Liver (tissue), 9 donors: ENCODE data around the gene USP15. TPM values are rescaled to one million over a fixed set of nuclear protein-coding genes. Genes with fewer than 3 reads are reported as not detected.

Experiments used
- DNase-seq: peaks from one replicate; pipeline ENCODE4 v3.0.0-alpha.2; 2017; ENCODE audit warnings: low spot score
- H3K27ac ChIP-seq, 2 donors: one replicate each; pipeline ENCODE4 v1.7.0; 2013; ENCODE audit warnings: inconsistent platforms in 2 of 2, low read length in 2 of 2, control low read depth in 1 of 2, low read depth in 1 of 2, mild to moderate bottlenecking in 1 of 2
- H3K27me3 ChIP-seq, 4 donors: one replicate each; pipeline versions ENCODE4 v1.6.1 to v1.7.0; 2013; ENCODE audit warnings: low read length in 3 of 4, inconsistent platforms in 1 of 4, mild to moderate bottlenecking in 1 of 4, moderate library complexity in 1 of 4; ENCODE audit not compliant: control insufficient read depth in 4 of 4, insufficient read depth in 4 of 4
- H3K36me3 ChIP-seq, 4 donors: one replicate each; pipeline versions ENCODE4 v1.6.1 to v1.7.0; 2013; ENCODE audit warnings: low read length in 3 of 4, mild to moderate bottlenecking in 3 of 4, low read depth in 1 of 4, moderate library complexity in 1 of 4; ENCODE audit not compliant: control insufficient read depth in 4 of 4, insufficient read depth in 3 of 4
- H3K4me1 ChIP-seq, 4 donors: one replicate each; pipeline versions ENCODE4 v1.6.1 to v1.7.0; 2013; ENCODE audit warnings: low read length in 3 of 4, mild to moderate bottlenecking in 3 of 4, moderate library complexity in 1 of 4; ENCODE audit not compliant: control insufficient read depth in 4 of 4, insufficient read depth in 4 of 4
- H3K4me3 ChIP-seq, 3 donors: one replicate each; pipeline versions ENCODE4 v1.6.1 to v1.7.0; 2013; ENCODE audit warnings: low read length in 3 of 3, control low read depth in 1 of 3, low read depth in 1 of 3, mild to moderate bottlenecking in 1 of 3
- H3K9ac ChIP-seq, 2 donors: one replicate each; pipeline ENCODE4 v1.7.0; 2013; ENCODE audit warnings: low read length in 2 of 2, mild to moderate bottlenecking in 2 of 2, moderate library complexity in 2 of 2, control low read depth in 1 of 2, low read depth in 1 of 2
- H3K9me3 ChIP-seq, 4 donors: one replicate each; pipeline versions ENCODE4 v1.6.1 to v1.7.0; 2013; ENCODE audit warnings: low read length in 3 of 4; ENCODE audit not compliant: control insufficient read depth in 4 of 4
- CTCF ChIP-seq: fragments of 150-350 bp; IDR thresholded peaks from 2 replicates; pipeline ENCODE4 v1.5.1; 2017; ENCODE audit warnings: improper control_type of control experiment, low read depth, low read length; ENCODE audit not compliant: missing input control
- EGR1 ChIP-seq, 2 donors: IDR thresholded peaks; 2 replicates each; pipeline ENCODE4 v1.6.1; 2016 to 2018; ENCODE audit warnings: antibody characterized with exemption in 2 of 2, low read depth in 2 of 2
- FOXA1 ChIP-seq: IDR thresholded peaks from 2 replicates; pipeline ENCODE4 v1.6.1; 2016; ENCODE audit warnings: antibody characterized with exemption
- HNF4A ChIP-seq, 2 donors: conservative IDR thresholded peaks; 2 replicates each; pipeline ENCODE4 v1.6.1; 2016; ENCODE audit warnings: antibody characterized with exemption in 2 of 2, mild to moderate bottlenecking in 2 of 2
- HNF4G ChIP-seq: IDR thresholded peaks from 2 replicates; pipeline ENCODE4 v1.6.1; 2016; ENCODE audit warnings: antibody characterized with exemption
- JUND ChIP-seq, 2 donors: IDR thresholded peaks; 2 replicates each; pipeline ENCODE4 v1.6.1; 2016; ENCODE audit warnings: antibody characterized with exemption in 2 of 2
- MAX ChIP-seq: IDR thresholded peaks from 2 replicates; pipeline ENCODE4 v1.6.1; 2016; ENCODE audit warnings: antibody characterized with exemption
- NR2F2 ChIP-seq: IDR thresholded peaks from 2 replicates; pipeline ENCODE4 v1.6.1; 2016; ENCODE audit warnings: antibody characterized with exemption
- RAD21 ChIP-seq, 2 donors: IDR thresholded peaks; 2 replicates each; pipeline ENCODE4 v1.6.1; 2016; ENCODE audit warnings: antibody characterized with exemption in 2 of 2, mild to moderate bottlenecking in 2 of 2
- RXRA ChIP-seq, 2 donors: IDR thresholded peaks; 2 replicates each; pipeline ENCODE4 v1.6.1; 2017 to 2018; ENCODE audit warnings: antibody characterized with exemption in 2 of 2, mild to moderate bottlenecking in 1 of 2
- TAF1 ChIP-seq: conservative IDR thresholded peaks from 2 replicates; pipeline ENCODE4 v1.6.1; 2016; ENCODE audit warnings: antibody characterized with exemption, mild to moderate bottlenecking
- YY1 ChIP-seq: IDR thresholded peaks from 2 replicates; pipeline ENCODE4 v1.6.1; 2016; ENCODE audit warnings: antibody characterized with exemption, mild to moderate bottlenecking
- ZBTB33 ChIP-seq: IDR thresholded peaks from 2 replicates; pipeline ENCODE4 v1.6.1; 2016; ENCODE audit warnings: antibody characterized with exemption
- WGBS: extraction: QIAGEN DNeasy Blood & Tissue Kit; methylation state at CpG from one replicate; pipeline ENCODE4 v1.1.7; 2013; 5-methylcytosine and 5-hydroxymethylcytosine counted together
- polyA plus RNA-seq, 2 donors: library from polyadenylated mRNA; stranded (reverse) in 1 of 2; unstranded in 1 of 2; fragments of 200-250 nt in 1 of 2; fragments of >200 nt in 1 of 2; fragmentation: Nextera tagmentation in 1 of 2; extraction: Ambion mirVana in 1 of 2; gene quantifications; one replicate each; pipeline versions ENCODE4 v1.2.1 to v1.2.3, GENCODE V29; 2013 to 2015
- total RNA-seq, 2 donors: library from RNA; depleted of rRNA; stranded (reverse); fragments of >200 nt; gene quantifications; one replicate each; pipeline ENCODE4 v1.2.3, GENCODE V29; 2014
- donor health status: healthy.
- donor health status: healthy.
- donor health status: healthy.
- donor health status: healthy.
- donor health status: healthy.

USP15 gene
- total and polyA plus RNA-seq, 4 donors: 16.6 to 188 (median 56.5) TPM

GRCh38 chr12:62248873-62249272 is 11.3 kb upstream of the USP15 start:
- 82% methylated on average over 1 of the region's 1 CpG for WGBS
- DNase-seq: no peak
- no peaks in the 10 kb centered on the region for H3K9me3 ChIP-seq
- H3K36me3 ChIP-seq: no peaks in the 10 kb centered on the region
- peaks cover 0 to 11% (median 4%) of the 10 kb centered on the region in 4 donors for H3K4me1 ChIP-seq
- TF ChIP-seq HNF4A (conservative IDR thresholded peaks at IDR 0.05) (peak; percentile 51 to 55), RXRA (IDR thresholded peaks at IDR 0.05) (no peak)
- H3K27me3 ChIP-seq: no peaks in the 10 kb centered on the region
- H3K9ac ChIP-seq: no peak overlapping the region
- no peak overlapping the region for H3K4me3 ChIP-seq
- no peak overlapping the region for H3K27ac ChIP-seq

- TF ChIP-seq HNF4G: no peak
- Histone ChIP-seq H3K9me3 (no peaks in the 10 kb centered on the region), H3K4me1 (peaks cover 0 to 11% (median 4%) of the 10 kb centered on the region in 4 donors), H3K27me3 (no peaks in the 10 kb centered on the region), H3K4me3 (no peak overlapping the region), H3K9ac (no peak overlapping the region), H3K36me3 (no peaks in the 10 kb centered on the region), H3K27ac (no peak overlapping the region)
- 95% methylated on average over 2 of the region's 2 CpGs for WGBS
- no peak for DNase-seq
Observed at GRCh38 chr12:62249419-62249818, 10.8 kb upstream of the USP15 start.

- H3K4me1 ChIP-seq: peaks cover 0 to 11% (median 4%) of the 10 kb centered on the region in 4 donors
Observed at GRCh38 chr12:62250671-62251608, 9.3 kb upstream of the USP15 start.

GRCh38 chr12:62251609-62251958 is 8.6 kb upstream of the USP15 start:
- peaks cover 0 to 11% (median 4%) of the 10 kb centered on the region in 4 donors for H3K4me1 ChIP-seq
- no peaks in the 10 kb centered on the region for H3K9me3 ChIP-seq
- H3K9ac ChIP-seq: no peak overlapping the region
- no peaks in the 10 kb centered on the region for H3K27me3 ChIP-seq
- H3K27ac ChIP-seq: peak overlapping the region; percentile 55 to 62
- H3K36me3 ChIP-seq: no peaks in the 10 kb centered on the region
- DNase-seq: no peak
- no peak overlapping the region for H3K4me3 ChIP-seq
- TF ChIP-seq CTCF (no peak), MAX (no peak), FOXA1 (no peak), YY1 (no peak), ZBTB33 (no peak), NR2F2 (no peak), TAF1 (no peak), RAD21 (IDR thresholded peaks at IDR 0.05) (no peak), JUND (IDR thresholded peaks at IDR 0.05) (no peak), HNF4G (no peak), EGR1 (IDR thresholded peaks at IDR 0.05; ENCODE audit: low read depth in 2 of 2) (no peak)

More at GRCh38 chr12:62250671-62251608, 9.3 kb upstream of the USP15 start:
- Histone ChIP-seq H3K4me3 (no peak overlapping the region), H3K27ac (peak overlapping the region; percentile 55 to 62), H3K36me3 (no peaks in the 10 kb centered on the region), H3K27me3 (no peaks in the 10 kb centered on the region), H3K9me3 (no peaks in the 10 kb centered on the region), H3K9ac (no peak overlapping the region)
- TF ChIP-seq CTCF (no peak), YY1 (peak; percentile 29), HNF4A (conservative IDR thresholded peaks at IDR 0.05) (peak; percentile 14 to 54)
- 84% methylated on average over 3 of the region's 3 CpGs for WGBS
- no peak for DNase-seq
